ENCODE data around the gene EFNA4. TPM values are rescaled to one million over a fixed set of nuclear protein-coding genes. Genes with fewer than 3 reads are reported as not detected.

Gene EFNA4
- total and polyA plus RNA-seq, 2 donors (not counting 1 experiment from before 2014, with no cell fraction given): 3.8 to 4.3 TPM

DNA sequence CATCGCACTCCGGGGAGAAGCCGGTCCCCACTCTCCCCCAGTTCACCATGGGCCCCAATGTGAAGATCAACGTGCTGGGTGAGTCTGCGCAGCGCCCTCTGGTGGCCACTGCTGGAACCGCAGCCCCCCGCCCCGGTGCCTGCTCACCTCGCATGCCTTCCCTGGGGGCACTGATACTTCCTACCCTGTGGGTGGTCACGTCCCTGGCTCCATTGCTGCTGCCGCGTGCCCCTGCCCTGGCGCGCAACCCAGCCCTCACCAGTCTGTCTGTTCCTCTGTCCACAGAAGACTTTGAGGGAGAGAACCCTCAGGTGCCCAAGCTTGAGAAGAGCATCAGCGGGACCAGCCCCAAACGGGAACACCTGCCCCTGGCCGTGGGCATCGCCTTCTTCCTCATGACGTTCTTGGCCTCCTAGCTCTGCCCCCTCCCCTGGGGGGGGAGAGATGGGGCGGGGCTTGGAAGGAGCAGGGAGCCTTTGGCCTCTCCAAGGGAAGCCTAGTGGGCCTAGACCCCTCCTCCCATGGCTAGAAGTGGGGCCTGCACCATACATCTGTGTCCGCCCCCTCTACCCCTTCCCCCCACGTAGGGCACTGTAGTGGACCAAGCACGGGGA lies 22.7 kb downstream of the EFNA4 start:
- no peak overlapping the region for H3K4me2 ChIP-seq (ENCODE audit: extremely low read depth, insufficient read depth, low read length)
- H3K36me3 ChIP-seq (ENCODE audit: control insufficient read depth, insufficient read depth, low read length): no peaks in the 10 kb centered on the region
- no peak overlapping the region for H3K4me3 ChIP-seq (replicated peaks in 1 of 4; ENCODE audit: control extremely low read depth in 1 of 4, insufficient read depth in 1 of 4, low read depth in 3 of 4, low read length in 4 of 4)
- H3K27ac ChIP-seq (ENCODE audit: insufficient read depth, low read length): no peak overlapping the region
- no peaks in the 10 kb centered on the region for H4K20me1 ChIP-seq (ENCODE audit: control insufficient read depth, extremely low read depth, insufficient read depth, low read length)
- H3K9me3 ChIP-seq (ENCODE audit: control insufficient read depth, insufficient read depth, low read depth, low read length): no peaks in the 10 kb centered on the region
- H3K4me1 ChIP-seq (ENCODE audit: control insufficient read depth, extremely low read depth, insufficient read depth, low read length): peaks cover 9% of the 10 kb centered on the region
- peaks cover 28% of the 10 kb centered on the region for H3K27me3 ChIP-seq (ENCODE audit: control insufficient read depth, insufficient read depth, low read length)
- TF ChIP-seq, protein P1, sequence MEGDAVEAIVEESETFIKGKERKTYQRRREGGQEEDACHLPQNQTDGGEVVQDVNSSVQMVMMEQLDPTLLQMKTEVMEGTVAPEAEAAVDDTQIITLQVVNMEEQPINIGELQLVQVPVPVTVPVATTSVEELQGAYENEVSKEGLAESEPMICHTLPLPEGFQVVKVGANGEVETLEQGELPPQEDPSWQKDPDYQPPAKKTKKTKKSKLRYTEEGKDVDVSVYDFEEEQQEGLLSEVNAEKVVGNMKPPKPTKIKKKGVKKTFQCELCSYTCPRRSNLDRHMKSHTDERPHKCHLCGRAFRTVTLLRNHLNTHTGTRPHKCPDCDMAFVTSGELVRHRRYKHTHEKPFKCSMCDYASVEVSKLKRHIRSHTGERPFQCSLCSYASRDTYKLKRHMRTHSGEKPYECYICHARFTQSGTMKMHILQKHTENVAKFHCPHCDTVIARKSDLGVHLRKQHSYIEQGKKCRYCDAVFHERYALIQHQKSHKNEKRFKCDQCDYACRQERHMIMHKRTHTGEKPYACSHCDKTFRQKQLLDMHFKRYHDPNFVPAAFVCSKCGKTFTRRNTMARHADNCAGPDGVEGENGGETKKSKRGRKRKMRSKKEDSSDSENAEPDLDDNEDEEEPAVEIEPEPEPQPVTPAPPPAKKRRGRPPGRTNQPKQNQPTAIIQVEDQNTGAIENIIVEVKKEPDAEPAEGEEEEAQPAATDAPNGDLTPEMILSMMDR (conservative IDR thresholded peaks at IDR 0.05 in 1 of 2, IDR thresholded peaks at IDR 0.05 in 1 of 2; ENCODE audit: low read depth in 1 of 2, low read length in 2 of 2): peak; percentile 71 to 90
- no peak for TF ChIP-seq EZH2 (IDR thresholded peaks at IDR 0.05; ENCODE audit: low read length, missing control alignments)
- DNase-seq (ENCODE audit: low read depth in 2 of 2): peak in 1 of 2 donors; percentile 38
- H2AFZ ChIP-seq (ENCODE audit: low read length): no peak overlapping the region
- H3K79me2 ChIP-seq (ENCODE audit: control insufficient read depth, insufficient read depth, low read length): no peaks in the 10 kb centered on the region
- H3K9ac ChIP-seq (ENCODE audit: insufficient read depth, low read length): no peak overlapping the region

DNA sequence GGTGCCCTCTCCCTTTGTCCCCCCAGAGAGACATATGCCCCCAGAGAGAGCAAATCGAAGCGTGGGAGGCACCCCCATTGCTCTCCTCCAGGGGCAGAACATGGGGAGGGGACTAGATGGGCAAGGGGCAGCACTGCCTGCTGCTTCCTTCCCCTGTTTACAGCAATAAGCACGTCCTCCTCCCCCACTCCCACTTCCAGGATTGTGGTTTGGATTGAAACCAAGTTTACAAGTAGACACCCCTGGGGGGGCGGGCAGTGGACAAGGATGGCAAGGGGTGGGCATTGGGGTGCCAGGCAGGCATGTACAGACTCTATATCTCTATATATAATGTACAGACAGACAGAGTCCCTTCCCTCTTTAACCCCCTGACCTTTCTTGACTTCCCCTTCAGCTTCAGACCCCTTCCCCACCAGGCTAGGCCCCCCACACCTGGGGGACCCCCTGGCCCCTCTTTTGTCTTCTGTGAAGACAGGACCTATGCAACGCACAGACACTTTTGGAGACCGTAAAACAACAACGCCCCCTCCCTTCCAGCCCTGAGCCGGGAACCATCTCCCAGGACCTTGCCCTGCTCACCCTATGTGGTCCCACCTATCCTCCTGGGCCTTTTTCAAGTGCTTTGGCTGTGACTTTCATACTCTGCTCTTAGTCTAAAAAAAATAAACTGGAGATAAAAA lies 23.5 kb downstream of the EFNA4 start:
- Histone ChIP-seq H3K27ac (ENCODE audit: insufficient read depth, low read length) (no peak overlapping the region), H3K27me3 (ENCODE audit: control insufficient read depth, insufficient read depth, low read length) (peaks cover 20% of the 10 kb centered on the region), H3K79me2 (ENCODE audit: control insufficient read depth, insufficient read depth, low read length) (no peaks in the 10 kb centered on the region), H3K9me3 (ENCODE audit: control insufficient read depth, insufficient read depth, low read depth, low read length) (no peaks in the 10 kb centered on the region), H3K36me3 (ENCODE audit: control insufficient read depth, insufficient read depth, low read length) (no peaks in the 10 kb centered on the region), H3K4me3 (replicated peaks in 1 of 4; ENCODE audit: control extremely low read depth in 1 of 4, insufficient read depth in 1 of 4, low read depth in 3 of 4, low read length in 4 of 4) (no peak overlapping the region), H3K4me2 (ENCODE audit: extremely low read depth, insufficient read depth, low read length) (no peak overlapping the region), H3K4me1 (ENCODE audit: control insufficient read depth, extremely low read depth, insufficient read depth, low read length) (peaks cover 9% of the 10 kb centered on the region), H4K20me1 (ENCODE audit: control insufficient read depth, extremely low read depth, insufficient read depth, low read length) (peaks cover 1% of the 10 kb centered on the region), H2AFZ (ENCODE audit: low read length) (no peak overlapping the region), H3K9ac (ENCODE audit: insufficient read depth, low read length) (no peak overlapping the region)
- no peak for DNase-seq (ENCODE audit: low read depth in 2 of 2)
- no peak for TF ChIP-seq EZH2 (IDR thresholded peaks at IDR 0.05; ENCODE audit: low read length, missing control alignments)
- TF ChIP-seq, protein P1 (conservative IDR thresholded peaks at IDR 0.05 in 1 of 2, IDR thresholded peaks at IDR 0.05 in 1 of 2; ENCODE audit: low read depth in 1 of 2, low read length in 2 of 2): peak in 1 of 2 donors; percentile 8

DNA sequence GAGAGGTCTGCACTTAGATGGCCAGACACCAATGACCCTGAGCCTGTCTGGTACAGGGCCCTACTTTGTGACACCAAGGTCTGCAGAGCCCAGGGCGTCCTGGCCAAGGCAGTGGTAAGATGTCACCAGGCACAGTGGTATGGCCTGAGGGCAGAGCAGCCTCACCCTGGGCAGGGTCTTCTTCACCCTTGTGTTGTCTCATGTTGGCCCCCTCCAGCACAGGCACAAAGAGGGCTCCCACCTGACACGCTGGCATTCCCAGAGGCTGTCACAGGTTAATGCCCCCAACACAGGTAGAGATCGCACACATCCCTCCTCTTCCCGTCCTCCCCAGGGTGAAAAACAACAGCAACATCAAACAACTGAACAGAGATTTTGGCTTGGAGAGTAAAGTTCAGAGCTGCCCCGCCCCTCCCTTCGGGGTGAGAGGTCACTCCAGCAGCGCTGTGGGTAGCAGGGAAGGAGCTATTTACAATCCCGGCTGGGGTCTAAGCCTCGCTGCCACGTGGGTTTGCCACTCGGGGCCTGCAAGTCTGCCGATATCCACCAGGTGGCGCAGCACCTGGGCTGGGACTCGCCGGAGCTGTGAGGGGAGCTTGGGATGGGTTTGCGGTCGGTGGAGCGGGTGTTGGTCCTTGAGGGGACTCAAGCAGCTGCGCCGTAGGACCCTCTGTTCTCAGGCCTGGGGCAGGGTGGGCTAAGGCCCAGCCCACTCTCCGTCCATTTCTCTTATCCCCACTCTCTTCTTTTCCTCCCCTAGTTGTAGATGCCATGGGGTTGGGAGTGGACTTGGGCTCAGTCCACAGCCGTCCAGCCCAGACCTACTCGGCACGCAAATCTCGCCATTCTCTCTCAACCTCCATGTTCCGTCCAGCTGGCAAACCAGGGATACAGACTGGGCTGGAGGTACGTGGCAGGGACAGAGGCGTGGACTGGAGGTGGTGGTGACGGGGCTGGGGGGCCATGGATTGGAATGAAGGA lies 27.8 kb downstream of the EFNA4 start:
- TF ChIP-seq EZH2 (IDR thresholded peaks at IDR 0.05; ENCODE audit: low read length, missing control alignments): no peak
- TF ChIP-seq, protein P1 (conservative IDR thresholded peaks at IDR 0.05 in 1 of 2, IDR thresholded peaks at IDR 0.05 in 1 of 2; ENCODE audit: low read depth in 1 of 2, low read length in 2 of 2): peak; percentile 88 to 91
- Histone ChIP-seq H3K79me2 (ENCODE audit: control insufficient read depth, insufficient read depth, low read length) (no peaks in the 10 kb centered on the region), H3K27ac (ENCODE audit: insufficient read depth, low read length) (no peak overlapping the region), H3K27me3 (ENCODE audit: control insufficient read depth, insufficient read depth, low read length) (peaks cover 11% of the 10 kb centered on the region), H3K9ac (ENCODE audit: insufficient read depth, low read length) (no peak overlapping the region), H3K36me3 (ENCODE audit: control insufficient read depth, insufficient read depth, low read length) (no peaks in the 10 kb centered on the region), H3K4me2 (ENCODE audit: extremely low read depth, insufficient read depth, low read length) (peak overlapping the region; percentile 40), H2AFZ (ENCODE audit: low read length) (no peak overlapping the region), H3K4me3 (replicated peaks in 1 of 4; ENCODE audit: control extremely low read depth in 1 of 4, insufficient read depth in 1 of 4, low read depth in 3 of 4, low read length in 4 of 4) (no peak overlapping the region), H3K9me3 (ENCODE audit: control insufficient read depth, insufficient read depth, low read depth, low read length) (no peaks in the 10 kb centered on the region), H4K20me1 (ENCODE audit: control insufficient read depth, extremely low read depth, insufficient read depth, low read length) (peaks cover 1% of the 10 kb centered on the region), H3K4me1 (ENCODE audit: control insufficient read depth, extremely low read depth, insufficient read depth, low read length) (no peaks in the 10 kb centered on the region)
- DNase-seq (ENCODE audit: low read depth in 2 of 2): peak; percentile 38 to 61

Measured in fibroblast of lung (primary cell).